HG03108 (cell line): Measurements from ENCODE around the gene ETV3.
"Not testable (repeated sequence)": the region's sequence is repeated elsewhere in the genome, so short reads cannot be mapped to it uniquely, and the experiment has no call there.

Experiments
- ATAC-seq: cut with Tn5 transposase; IDR thresholded peaks from one replicate; pipeline ENCODE4 v1.9.1; 2021; ENCODE audit warnings: moderate library complexity; ENCODE audit not compliant: unreplicated experiment

ETV3 gene

DNA sequence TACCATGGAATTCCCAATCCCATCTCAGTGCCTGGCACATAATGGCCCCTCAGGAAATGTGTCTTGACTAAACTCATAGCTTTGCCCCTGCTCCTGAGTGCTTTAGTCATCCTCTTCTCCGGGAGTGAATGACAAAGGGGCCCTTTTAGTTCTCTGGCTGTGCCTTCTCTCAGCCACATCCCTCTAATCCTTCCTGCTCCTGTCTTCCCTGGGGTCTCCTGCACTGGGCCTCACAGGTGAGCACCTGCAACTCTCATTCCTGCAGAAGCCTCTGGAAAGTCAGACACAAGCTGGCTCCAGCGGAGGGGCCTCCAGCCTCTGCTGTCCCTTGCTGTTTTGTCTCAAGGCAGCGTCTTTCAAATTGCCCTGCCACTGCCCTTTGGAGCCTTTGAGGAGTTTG, 24.6 kb downstream of the ETV3 start:
- no peak for ATAC-seq

DNA sequence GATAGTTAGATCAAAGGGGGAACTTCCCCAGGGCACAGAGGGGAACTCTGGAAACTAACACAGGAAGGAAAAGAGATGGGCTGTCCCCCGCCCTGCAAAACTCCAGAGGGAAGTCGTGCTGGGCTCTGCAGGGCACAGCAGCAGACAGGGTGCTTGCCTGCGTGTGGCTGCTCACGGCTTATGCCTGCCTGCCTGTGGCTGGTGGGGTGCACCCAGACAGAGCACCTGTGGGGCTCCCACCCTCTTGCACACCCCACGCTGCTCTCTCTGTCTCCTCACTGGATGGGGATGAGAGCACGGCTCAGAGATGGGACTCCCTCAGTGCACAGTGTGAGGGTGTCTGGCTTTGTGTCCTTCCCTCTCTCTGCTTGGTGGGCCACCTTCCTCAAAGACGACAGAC, 25.1 kb downstream of the ETV3 start:
- ATAC-seq, result no peak

DNA sequence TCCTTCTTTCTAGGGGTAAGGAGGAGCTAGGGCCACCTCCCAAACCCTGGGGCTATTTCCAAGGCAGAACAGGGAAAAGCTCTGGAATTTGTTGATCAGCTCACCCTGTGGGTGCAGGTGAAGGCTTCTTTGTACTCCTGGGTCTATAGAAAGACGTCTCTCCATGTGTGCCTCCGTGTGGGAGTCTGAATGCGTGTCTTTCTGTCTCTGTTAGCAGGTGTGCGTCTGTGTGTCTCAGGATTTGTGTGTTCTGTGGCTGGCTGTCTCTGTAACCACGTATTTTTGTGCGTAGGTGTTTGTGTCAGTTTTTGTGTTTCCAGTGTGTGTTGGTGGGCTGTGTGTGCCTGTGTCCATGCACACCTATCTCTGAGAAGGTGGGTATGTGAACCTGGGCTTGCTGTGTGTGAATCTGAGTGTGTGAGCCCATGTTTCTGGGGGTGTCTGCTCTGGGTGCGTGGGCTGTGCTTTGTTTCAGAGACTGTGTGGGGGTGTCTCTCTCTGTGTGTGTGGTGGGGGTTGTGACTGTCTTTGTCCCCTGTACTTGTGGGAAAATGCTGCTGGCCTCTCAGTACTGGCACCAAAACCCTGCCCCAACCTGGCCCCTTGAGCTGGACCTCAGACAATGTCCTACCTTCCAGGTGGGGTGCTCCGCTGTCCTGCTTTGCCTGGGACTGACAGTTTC, 25.9 kb downstream of the ETV3 start:
- ATAC-seq, result no peak

DNA sequence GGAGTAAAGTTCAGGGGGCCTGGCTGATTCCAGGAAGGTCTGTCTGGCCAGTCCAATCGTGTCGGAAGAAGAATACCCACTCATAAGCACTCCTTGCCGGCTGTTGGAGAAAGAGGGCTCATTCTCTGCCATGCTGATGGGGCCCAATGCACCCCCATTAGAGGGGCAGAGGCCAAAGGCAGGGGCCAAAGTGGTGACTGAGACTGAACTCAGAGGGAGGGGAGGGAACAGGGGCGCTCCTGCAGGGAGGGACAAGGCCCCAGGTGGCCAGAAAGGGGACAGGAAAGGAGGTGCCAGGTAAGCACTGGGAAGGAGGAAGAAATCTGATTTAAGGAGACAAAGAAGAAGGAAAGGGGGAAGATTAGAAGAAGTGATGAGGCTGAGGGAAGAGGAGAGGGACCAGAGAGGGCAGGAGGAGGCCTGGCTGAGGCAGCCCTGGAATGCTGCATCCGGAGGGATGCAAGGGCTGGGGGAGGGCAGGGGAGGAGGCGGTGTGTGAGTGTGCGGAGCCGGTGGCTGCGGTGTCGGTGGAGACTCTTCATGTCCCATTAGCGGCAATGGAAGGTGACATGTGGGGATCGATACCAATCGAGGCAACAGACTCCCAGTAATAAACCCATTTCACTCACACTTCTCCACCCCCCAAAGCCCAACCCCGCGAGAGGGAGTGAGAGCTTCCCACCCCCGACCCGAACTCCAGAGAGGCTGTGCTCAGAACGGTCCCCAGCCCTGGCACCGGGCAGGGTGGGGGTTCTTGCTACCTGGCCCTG, 26.6 kb downstream of the ETV3 start:
- no peak for ATAC-seq

DNA sequence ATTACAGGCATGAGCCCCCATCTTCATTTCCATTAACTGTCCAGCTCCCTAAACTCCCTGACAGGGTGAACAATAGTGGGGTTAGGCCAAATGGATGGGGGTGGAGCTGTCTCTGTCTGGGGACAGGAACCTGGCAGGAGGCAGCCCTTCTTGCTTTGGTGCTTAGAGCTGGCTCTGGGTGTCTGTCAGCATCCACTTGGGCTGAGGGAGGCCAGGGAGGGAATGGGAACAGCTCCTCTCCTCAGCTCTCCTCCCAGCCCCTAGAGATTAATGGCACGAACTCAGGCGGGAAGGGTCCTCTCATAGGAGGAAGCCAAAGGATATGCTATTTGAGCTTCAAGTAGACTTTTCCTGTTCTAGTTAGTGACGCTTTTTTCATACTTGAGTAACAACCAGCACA, 27.5 kb downstream of the ETV3 start:
- ATAC-seq, result no peak

DNA sequence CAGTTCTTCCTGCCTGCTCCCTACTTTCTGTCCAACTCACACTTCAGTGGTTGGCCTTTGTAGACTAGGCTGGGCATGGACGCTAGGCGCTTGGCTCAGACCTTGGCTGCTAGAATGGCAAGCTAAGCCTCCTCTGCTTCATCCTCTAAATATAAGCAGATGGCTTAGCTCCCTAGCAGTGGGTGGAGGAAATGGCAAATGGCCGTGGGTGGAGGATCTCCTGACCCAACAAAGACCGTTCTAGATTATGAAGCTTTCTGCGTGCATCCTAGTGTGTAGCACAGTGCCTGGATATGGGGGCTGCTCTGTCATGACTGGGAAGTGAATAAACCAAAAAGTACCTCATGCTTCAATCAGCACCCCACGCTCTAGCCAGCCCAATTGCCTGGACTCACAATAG, 28.2 kb downstream of the ETV3 start:
- ATAC-seq, result no peak

DNA sequence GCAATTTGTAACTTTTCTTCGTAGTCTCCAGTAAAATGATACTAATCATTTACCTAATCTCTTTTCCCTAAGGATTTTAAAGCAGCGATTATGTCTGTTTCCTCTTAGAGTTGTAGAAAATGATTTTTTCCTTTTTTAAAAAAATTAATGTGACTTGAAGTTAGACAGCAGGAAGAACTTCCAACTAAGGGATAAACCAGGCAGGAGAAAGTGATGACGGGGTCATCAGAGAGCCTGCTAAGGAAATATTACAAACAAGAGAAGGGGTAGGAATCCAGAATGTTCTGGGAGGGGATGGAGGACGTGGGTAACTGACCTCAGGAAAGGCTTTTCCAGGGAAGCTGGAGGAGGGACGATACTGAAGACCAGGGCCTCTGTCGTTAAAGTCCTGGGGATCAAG, 29.7 kb downstream of the ETV3 start:
- no peak for ATAC-seq

DNA sequence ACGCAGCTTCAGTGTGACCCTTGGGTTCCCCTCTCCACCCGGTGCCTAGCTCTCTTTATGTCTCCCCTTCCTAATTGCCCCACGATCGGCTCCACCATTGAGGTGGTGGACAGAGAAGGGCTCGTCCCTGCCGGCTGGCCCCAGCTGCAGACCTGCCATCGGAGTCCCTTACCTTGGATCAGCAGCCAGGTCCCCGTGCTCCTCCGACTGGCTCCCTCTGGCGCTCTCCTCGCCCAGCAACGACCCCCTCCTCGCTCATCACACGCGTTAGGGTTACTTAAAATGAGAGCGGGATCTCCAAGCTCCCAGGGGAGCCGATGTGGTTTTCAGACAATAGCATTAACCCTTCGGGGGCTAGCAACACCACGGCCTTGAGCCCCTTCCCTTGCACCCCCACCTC, 30.5 kb downstream of the ETV3 start:
- no peak for ATAC-seq

DNA sequence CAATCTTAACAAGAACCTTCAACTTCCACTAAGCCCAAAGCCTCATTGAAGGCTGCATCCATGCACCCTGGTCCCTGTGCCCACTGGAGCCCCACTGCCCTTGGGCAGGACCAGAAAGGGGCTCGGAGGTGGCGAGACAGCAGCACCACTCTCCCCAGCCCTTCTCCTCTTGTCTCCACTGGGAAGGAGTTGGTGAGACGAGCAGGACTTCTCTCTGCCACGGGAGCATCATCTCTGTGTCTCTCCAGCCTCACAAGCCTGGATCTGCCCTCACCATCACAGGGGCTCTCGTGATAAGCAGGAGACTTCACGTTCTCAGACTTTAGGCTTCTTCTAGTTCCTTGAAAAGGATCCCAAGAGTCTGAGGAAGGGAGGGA, 31.4 kb downstream of the ETV3 start:
- no peak for ATAC-seq

DNA sequence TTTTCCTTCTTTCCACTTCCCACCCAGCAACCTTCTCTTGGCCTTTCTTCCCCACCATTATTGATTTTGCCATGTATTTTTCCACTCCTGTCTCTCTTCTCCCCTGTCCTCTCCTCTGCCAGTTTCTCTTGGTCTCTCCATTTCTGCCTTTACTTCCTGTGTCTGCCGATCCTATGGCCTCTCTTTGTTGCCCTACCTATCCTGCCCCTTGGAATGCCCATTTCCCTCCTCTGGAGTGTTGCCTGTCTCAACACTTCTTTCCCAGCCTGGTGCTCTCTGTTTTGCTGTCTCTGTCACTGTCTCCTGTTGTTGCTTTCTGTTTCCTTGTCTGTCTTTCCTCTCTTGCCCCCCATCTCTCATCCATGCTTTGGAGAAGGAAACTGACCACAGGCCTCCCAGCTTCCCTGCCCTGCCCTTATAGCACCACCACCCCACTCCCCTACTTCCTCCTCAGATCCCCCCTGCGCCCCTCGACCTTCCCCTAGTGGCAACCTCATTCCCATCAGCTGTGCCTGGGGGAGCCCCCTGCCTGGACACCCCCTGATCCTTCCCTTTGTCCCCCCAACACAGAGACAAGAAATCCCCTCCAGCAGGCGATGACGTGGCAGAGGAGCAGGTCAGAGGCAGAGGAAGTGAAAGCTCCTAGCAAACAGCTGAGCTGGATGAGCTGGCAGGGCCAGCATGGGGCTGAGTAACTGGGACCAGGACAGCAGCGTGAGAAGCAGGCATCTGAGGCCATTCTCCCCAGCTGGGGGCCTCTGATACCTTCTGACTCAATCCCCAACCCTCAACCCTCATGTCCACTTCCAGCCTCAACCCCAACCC, 32.0 kb downstream of the ETV3 start:
- peak; percentile 91 for ATAC-seq

DNA sequence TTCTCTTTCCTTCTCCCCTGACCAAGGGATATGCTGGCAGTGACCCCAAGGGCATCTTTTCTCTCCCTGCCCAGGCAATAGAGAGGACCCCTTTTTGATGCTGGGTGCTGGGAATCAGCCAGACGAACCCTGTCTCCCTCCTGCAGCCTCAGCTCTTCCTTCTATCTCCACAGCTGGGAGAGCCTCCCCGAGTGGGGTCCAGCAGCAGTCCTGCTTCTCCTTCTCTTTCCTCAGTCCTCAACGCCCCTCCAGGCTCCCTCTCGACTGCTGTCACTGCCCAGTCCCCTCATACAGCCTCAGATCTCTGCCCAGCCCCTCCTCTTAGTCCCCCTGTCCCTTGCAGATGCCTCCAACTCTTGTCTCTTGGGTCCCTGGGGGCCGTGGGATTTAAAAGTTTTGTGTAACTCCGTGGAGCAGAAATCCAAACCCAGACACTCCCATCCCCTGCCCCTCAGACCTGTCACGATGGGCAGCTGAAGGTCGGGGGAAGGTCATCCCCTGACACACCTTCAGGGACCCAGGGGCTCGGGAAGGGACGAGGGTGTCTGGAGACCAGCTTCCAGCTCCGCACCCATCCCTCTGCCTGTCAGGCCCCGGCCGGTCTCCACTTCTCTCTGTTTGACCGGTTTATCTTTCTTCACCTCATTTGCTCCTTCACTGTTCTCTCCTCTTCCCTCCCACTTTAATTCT, 32.8 kb downstream of the ETV3 start:
- ATAC-seq, result no peak

DNA sequence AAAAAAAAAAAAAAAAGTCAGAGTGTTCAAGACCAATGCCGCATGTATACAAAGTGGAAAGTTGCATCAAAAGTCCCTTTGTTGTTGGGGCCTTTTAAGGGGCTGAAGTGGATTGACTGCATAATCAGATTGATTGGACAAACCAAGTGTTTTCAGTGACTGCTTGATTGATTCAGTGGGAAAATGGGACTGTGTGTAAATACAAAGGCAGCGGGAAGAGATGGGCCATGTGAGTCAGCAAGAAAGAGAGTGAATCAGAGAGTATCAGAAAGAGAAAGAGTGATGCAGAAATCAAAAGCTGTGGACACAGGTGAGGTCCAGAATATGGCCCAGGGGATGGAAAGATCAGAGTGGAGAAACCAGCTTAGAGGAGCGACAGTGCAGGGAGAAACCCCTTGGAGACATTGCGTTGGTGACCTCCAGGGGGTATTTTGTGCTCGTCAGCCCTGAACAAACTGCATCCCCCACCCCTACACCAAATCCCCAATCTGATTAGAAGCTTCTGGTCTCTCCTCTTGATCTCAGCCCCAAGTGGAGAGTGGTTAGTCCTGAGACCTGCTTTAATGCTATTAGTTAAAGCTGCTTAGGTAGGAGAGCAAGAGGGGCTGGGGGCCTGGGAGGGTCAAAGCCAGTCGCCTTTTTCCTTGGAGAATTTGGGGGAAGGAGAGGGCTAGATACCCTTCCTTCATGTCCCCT, 33.4 kb downstream of the ETV3 start:
- no peak for ATAC-seq

DNA sequence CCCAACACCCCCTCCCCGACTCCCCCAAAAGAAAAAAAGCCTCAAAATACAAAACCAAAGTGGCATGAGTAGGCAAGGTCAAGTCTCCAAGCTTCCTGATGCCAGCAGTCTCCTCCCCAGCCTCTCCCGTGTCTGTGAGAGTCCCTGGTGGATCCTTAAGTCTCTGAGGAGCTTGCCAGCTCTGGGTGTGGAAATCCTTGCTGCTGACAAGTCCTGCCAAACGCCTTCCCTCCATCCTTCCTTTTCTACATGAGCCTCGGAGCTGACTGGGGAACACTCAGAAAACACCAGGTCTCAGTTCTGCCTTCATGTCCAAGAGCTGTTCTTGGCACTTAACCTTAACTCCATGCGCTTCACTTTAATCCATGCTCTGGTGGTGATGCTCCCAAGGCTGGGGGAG, 34.9 kb downstream of the ETV3 start:
- no peak for ATAC-seq

DNA sequence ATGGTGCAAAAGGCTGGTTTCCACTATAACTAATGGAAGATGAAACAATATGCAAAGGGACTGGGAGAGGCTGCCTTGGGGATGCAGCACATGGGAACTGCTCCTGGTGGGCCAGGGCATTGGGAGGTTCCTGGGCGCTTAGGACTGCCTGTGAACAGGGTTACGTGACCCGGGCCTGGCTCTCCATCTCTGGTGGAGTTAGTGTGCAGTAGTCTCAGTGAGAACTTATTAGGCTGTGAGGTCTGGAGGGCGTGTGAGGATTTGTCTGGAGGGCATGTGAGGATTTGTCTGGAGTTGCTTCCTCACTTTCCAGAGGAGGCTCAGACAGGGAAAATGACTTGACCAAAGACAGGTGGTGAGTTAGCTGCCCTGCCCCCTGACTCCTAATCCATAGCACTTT, 37.0 kb downstream of the ETV3 start:
- no peak for ATAC-seq

DNA sequence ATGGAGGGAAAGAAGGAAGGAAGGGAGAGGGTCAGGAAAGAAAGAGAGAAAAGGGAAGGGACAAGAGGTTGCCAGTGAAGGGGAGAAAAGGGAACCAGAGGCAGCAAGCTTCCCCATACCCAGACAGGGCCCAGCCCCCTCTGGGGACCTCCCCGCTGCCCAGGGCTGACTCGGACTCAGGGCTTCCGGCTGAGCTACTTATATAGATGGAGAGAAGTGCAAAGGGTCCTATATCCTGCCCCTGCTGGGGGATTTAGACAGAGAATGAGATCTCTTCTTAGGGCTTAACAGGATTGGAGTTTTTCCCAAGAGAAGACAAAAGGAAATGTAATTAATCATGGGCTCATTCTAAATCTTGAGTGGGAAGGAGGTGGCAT, 38.6 kb downstream of the ETV3 start, which contains the start of gene ETV3L:
Gene ETV3L, minus strand, starts transcription at position 176 of the 377 bp plus-strand sequence. CDS start 285 bp downstream, outside the sequence.
- no peak for ATAC-seq

DNA sequence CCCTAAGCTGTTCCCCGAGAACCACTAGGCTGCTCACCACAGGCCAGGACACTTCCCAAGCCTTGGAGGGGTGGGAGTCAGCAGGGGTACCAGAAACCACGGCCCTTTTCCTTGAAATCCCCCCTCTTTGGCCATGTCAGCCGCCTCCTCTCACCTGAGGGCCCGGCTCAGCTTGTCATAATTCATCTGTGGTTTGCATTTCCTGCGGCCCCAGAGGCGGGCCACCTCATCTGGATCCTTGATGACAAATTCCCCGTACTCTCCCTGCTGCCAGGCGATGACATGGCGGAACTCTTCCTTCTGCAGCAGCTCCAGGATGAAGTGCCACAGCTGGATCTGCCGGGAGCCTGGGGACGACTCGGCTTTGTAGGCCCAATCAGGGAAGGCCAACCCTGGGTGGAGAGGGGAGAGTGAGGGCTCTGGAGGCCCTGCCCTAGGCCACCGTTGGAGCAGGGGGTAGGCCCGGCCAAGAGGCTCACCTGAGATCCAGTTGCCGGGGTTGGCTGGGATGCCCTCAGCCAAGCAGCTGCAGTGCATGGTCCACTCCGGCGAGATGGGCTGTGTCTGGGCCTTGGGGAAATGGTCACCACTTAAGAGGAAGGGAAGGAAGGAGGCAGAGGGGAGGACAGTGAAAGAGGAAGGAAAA, 39.1 kb downstream of the ETV3 start:
- not testable (repeated sequence) for ATAC-seq

DNA sequence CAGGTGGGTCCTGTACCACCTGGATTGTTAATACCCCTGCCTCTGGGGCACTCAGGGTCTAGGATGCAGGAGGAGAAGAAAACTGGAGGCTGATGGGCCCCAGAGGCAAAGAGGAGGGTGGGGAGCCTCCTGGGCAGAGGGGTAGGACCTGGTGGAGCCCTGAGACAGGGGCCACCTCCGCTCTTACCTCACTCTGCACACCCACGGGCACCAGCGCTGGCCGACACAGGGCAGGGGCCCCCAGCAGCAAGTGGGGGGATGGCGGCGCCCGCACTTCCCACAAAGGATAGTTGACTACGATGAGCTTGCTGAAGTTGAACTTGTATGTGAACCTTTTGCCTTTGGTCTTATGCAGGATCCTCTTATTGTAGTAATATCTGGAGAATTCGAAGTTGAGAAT, 39.7 kb downstream of the ETV3 start:
- ATAC-seq, result no peak

DNA sequence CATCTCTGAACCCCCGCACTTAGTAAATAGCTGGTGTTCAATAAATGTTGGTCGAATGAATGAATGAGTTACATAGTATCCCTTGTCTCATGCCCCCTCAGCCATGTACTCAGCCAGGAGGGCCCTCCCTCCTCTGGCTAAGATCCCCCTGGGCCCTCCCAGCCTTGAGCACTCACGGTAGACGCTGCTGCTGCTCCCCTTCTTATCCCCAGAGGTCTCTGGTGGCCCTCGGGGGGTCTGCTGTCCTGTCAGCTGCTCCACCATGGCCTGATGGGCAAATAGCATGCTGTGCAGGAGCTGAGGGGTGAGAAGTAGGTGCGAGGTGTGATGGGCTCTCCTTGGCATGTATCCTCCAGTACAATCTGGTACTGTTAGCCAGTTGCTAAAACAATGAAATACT, 40.5 kb downstream of the ETV3 start:
- no peak for ATAC-seq

DNA sequence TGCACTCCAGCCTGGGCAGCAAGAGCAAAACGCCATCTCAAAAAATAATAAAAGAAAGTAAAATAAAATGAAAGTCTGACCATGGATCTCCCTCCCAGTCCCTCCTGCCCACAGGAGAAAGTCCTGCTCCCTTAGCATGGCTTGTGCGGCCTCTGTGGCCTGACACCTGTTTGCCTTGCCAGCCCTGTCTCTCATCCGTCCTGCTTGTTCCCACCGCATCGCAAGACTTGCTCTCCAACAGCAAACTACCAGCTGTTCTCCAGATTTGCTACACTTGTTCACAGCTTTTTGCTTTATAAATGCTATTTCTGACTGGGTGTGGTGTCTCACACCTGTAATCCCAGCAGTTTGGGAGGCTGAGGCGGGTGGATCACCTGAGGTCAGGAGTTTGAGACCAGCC, 41.3 kb downstream of the ETV3 start:
- no peak for ATAC-seq

DNA sequence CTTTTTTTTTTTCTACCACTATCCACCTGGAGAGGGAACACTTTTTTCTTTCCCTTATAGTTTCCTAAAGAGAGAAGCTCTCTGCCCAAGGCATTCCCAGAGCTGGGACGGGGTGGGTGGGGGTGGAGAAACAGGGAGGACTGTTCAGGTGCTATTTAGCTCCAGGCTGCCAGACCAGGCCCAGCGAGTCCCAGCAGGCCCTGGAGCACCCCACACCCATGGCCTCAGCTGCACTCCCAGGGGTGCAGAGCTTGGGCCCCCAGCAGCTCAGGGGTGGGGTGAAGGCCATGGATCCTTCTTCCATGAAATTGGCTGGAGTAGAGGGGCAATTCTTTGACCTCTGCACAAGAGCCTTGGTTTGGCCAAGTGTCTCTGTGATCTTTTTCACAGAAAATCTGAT, 42.6 kb downstream of the ETV3 start:
- ATAC-seq, result no peak
